Renal cortical epithelial cell (primary cell): Measurements from ENCODE around the gene GPR61. TPM values are rescaled to one million over a fixed set of nuclear protein-coding genes. Genes with fewer than 3 reads are reported as not detected.

Source experiments
- DNase-seq: peaks from one replicate; pipeline ENCODE4 v3.0.0-alpha.2; 2011; ENCODE audit warnings: low read depth
- total RNA-seq: library from RNA; depleted of rRNA; stranded (reverse); fragments of >200 nt; gene quantifications from 2 replicates; pipeline ENCODE4 v1.2.3, GENCODE V29; 2014

GPR61 gene
- total RNA-seq, 1 donor from 2014 or later: 0.15 TPM

- peak; percentile 53 for DNase-seq
Measured at GRCh38 chr1:109567877-109568672, 28.4 kb downstream of the GPR61 start.

- DNase-seq: no peak
Measured at GRCh38 chr1:109569323-109569722, 29.7 kb downstream of the GPR61 start.

GRCh38 chr1:109570414-109570813 lies 30.7 kb downstream of the GPR61 start:
- DNase-seq: peak; percentile 54

- no peak for DNase-seq
Measured at GRCh38 chr1:109573785-109574184, 34.1 kb downstream of the GPR61 start.

- DNase-seq: no peak
Measured at GRCh38 chr1:109578947-109579443, 39.3 kb downstream of the GPR61 start.

- no peak for DNase-seq
Measured at GRCh38 chr1:109579491-109579890, 39.8 kb downstream of the GPR61 start.

GRCh38 chr1:109582021-109582420 lies 42.3 kb downstream of the GPR61 start:
- DNase-seq: no peak

- no peak for DNase-seq
Measured at GRCh38 chr1:109584766-109585165, 45.1 kb downstream of the GPR61 start.

- DNase-seq: no peak
Measured at GRCh38 chr1:109586055-109586454, 46.4 kb downstream of the GPR61 start.

- DNase-seq: no peak
Measured at GRCh38 chr1:109589177-109589576, 49.5 kb downstream of the GPR61 start.

GRCh38 chr1:109589679-109590078 lies 50.0 kb downstream of the GPR61 start:
- DNase-seq: no peak

- DNase-seq: no peak
Measured at GRCh38 chr1:109592916-109593315, 53.2 kb downstream of the GPR61 start.

- DNase-seq: peak; percentile 92
Measured at GRCh38 chr1:109595531-109595930, 55.9 kb downstream of the GPR61 start.

Other genes with a start within 250 kb of the GPR61 start
- gene MYBPHL, start 232.9 kb upstream of the GPR61 start, total RNA-seq: not detected in 2 replicates
- gene SORT1, start 142.0 kb upstream of the GPR61 start, total RNA-seq: 53.0 and 96.6 TPM in 2 replicates
- gene PSMA5, start 113.4 kb upstream of the GPR61 start, total RNA-seq: 60.9 and 93.9 TPM in 2 replicates
- gene SYPL2, start 73.3 kb upstream of the GPR61 start, total RNA-seq: 0.45 TPM in 1 of 2 replicates, not detected in the other
- gene ATXN7L2, start 56.0 kb upstream of the GPR61 start, total RNA-seq: 1.5 and 1.6 TPM in 2 replicates
- gene CYB561D1, start 45.8 kb upstream of the GPR61 start, total RNA-seq: 8.0 and 14.8 TPM in 2 replicates
- 1.2 and 4.1 TPM in 2 replicates for gene AMIGO1, start 30.1 kb upstream of the GPR61 start, total RNA-seq
- 25.0 and 25.9 TPM in 2 replicates for gene GNAI3, start 8.7 kb downstream of the GPR61 start, total RNA-seq
- 0.10 TPM in 1 of 2 replicates, not detected in the other for gene GNAT2, start 79.7 kb downstream of the GPR61 start, total RNA-seq
- gene AMPD2, start 80.0 kb downstream of the GPR61 start, total RNA-seq: 62.7 and 71.7 TPM in 2 replicates
- gene GSTM4, start 116.2 kb downstream of the GPR61 start, total RNA-seq: 12.2 and 17.8 TPM in 2 replicates
- 1.4 and 14.7 TPM in 2 replicates for gene GSTM2, start 128.2 kb downstream of the GPR61 start, total RNA-seq
- gene GSTM1, start 147.9 kb downstream of the GPR61 start, total RNA-seq: 8.0 and 15.1 TPM in 2 replicates
- not detected in 2 replicates for gene GSTM5, start 172.4 kb downstream of the GPR61 start, total RNA-seq
- gene GSTM3, start 201.2 kb downstream of the GPR61 start, total RNA-seq: 75.2 and 85.6 TPM in 2 replicates
- gene EPS8L3, start 224.1 kb downstream of the GPR61 start, total RNA-seq: not detected in 2 replicates